DND-41 (cell line): Measurements from ENCODE around the gene TRPM3.

Experiments used
- ATAC-seq: fragments of 200-7000 bp; cut with Tn5 transposase; 3 replicates; pipeline ENCODE4 v1.9.1; 2021; ENCODE audit warnings: low read depth; ENCODE audit not compliant: insufficient read depth
- DNase-seq: peaks from one replicate; pipeline ENCODE4 v3.0.0-alpha.2; 2020
- H2AFZ ChIP-seq: 2 replicates; pipeline ENCODE4 v1.6.0; 2012; ENCODE audit warnings: low read depth, low read length
- H3K27ac ChIP-seq: 2 replicates; pipeline ENCODE4 v1.5.1; 2012; ENCODE audit warnings: low read length, inconsistent platforms
- H3K27me3 ChIP-seq: fragments of 200-600 bp; sonication (generic); 2 replicates; pipeline ENCODE4 v1.6.0; 2012; ENCODE audit warnings: low read length, mild to moderate bottlenecking, inconsistent platforms; ENCODE audit not compliant: insufficient read depth, poor library complexity
- H3K36me3 ChIP-seq: 2 replicates; pipeline ENCODE4 v1.5.1; 2012; ENCODE audit warnings: low read length, inconsistent platforms; ENCODE audit not compliant: insufficient read depth
- H3K4me1 ChIP-seq: 2 replicates; pipeline ENCODE4 v1.5.1; 2012; ENCODE audit warnings: mild to moderate bottlenecking, low read length; ENCODE audit not compliant: insufficient read depth
- H3K4me2 ChIP-seq: 2 replicates; pipeline ENCODE4 v1.6.0; 2012; ENCODE audit warnings: mild to moderate bottlenecking, moderate library complexity, low read length, inconsistent platforms; ENCODE audit not compliant: insufficient read depth
- H3K4me3 ChIP-seq, 2 experiments: fragments of 200-600 bp in 1 of 2; shearing (Covaris generic) in 1 of 2; 2 replicates each; pipeline ENCODE4 v1.5.1; 2012 to 2016; ENCODE audit warnings: inconsistent platforms in 2 of 2, low read length in 2 of 2, mild to moderate bottlenecking in 2 of 2, low read depth in 1 of 2, moderate library complexity in 1 of 2
- H3K79me2 ChIP-seq: 2 replicates; pipeline ENCODE4 v1.6.0; 2012; ENCODE audit warnings: low read length, inconsistent platforms; ENCODE audit not compliant: insufficient read depth
- H3K9ac ChIP-seq: 2 replicates; pipeline ENCODE4 v1.6.0; 2012; ENCODE audit warnings: low read depth, mild to moderate bottlenecking, inconsistent platforms, low read length, moderate library complexity
- H3K9me3 ChIP-seq: 2 replicates; pipeline ENCODE4 v1.5.1; 2012; ENCODE audit warnings: low read length, moderate library complexity, mild to moderate bottlenecking, inconsistent platforms; ENCODE audit not compliant: insufficient read depth, severe bottlenecking
- H4K20me1 ChIP-seq: 2 replicates; pipeline ENCODE4 v1.6.0; 2012; ENCODE audit warnings: low read length; ENCODE audit not compliant: insufficient read depth
- EZH2 ChIP-seq: IDR thresholded peaks from 3 replicates; pipeline ENCODE4 v1.6.1; 2012; ENCODE audit warnings: borderline replicate concordance, low read depth, mild to moderate bottlenecking, moderate library complexity, low read length, inconsistent platforms; ENCODE audit not compliant: severe bottlenecking
- TF ChIP-seq, protein P1 (sequence below): IDR thresholded peaks from 2 replicates; pipeline ENCODE4 v1.5.1; 2012; ENCODE audit warnings: borderline replicate concordance, low read length, moderate library complexity, mild to moderate bottlenecking; ENCODE audit not compliant: poor library complexity, severe bottlenecking; ENCODE audit errors: extremely low read depth

The TRPM3 gene

GRCh38 chr9:70964861-70965260 is 156.6 kb downstream of the TRPM3 start:
- H3K79me2 ChIP-seq: no peaks in the 10 kb centered on the region
- no peak overlapping the region for H3K27ac ChIP-seq
- no peak for ATAC-seq
- no peak overlapping the region for H2AFZ ChIP-seq
- no peak overlapping the region for H3K4me3 ChIP-seq
- H3K9ac ChIP-seq: no peak overlapping the region
- no peak for TF ChIP-seq EZH2
- TF ChIP-seq, protein P1, sequence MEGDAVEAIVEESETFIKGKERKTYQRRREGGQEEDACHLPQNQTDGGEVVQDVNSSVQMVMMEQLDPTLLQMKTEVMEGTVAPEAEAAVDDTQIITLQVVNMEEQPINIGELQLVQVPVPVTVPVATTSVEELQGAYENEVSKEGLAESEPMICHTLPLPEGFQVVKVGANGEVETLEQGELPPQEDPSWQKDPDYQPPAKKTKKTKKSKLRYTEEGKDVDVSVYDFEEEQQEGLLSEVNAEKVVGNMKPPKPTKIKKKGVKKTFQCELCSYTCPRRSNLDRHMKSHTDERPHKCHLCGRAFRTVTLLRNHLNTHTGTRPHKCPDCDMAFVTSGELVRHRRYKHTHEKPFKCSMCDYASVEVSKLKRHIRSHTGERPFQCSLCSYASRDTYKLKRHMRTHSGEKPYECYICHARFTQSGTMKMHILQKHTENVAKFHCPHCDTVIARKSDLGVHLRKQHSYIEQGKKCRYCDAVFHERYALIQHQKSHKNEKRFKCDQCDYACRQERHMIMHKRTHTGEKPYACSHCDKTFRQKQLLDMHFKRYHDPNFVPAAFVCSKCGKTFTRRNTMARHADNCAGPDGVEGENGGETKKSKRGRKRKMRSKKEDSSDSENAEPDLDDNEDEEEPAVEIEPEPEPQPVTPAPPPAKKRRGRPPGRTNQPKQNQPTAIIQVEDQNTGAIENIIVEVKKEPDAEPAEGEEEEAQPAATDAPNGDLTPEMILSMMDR: no peak
- no peak for DNase-seq
- no peaks in the 10 kb centered on the region for H4K20me1 ChIP-seq
- H3K4me2 ChIP-seq: no peak overlapping the region
- no peaks in the 10 kb centered on the region for H3K27me3 ChIP-seq
- no peaks in the 10 kb centered on the region for H3K36me3 ChIP-seq
- no peaks in the 10 kb centered on the region for H3K9me3 ChIP-seq
- H3K4me1 ChIP-seq: no peaks in the 10 kb centered on the region

- Histone ChIP-seq H3K4me1 (no peaks in the 10 kb centered on the region), H3K27me3 (no peaks in the 10 kb centered on the region), H3K79me2 (no peaks in the 10 kb centered on the region), H3K4me2 (no peak overlapping the region), H2AFZ (no peak overlapping the region), H3K9ac (no peak overlapping the region), H3K27ac (no peak overlapping the region), H4K20me1 (no peaks in the 10 kb centered on the region), H3K4me3 (no peak overlapping the region), H3K9me3 (no peaks in the 10 kb centered on the region), H3K36me3 (no peaks in the 10 kb centered on the region)
- TF ChIP-seq, protein P1: no peak
- TF ChIP-seq EZH2: no peak
- DNase-seq (no peak), ATAC-seq (no peak)
Measured at GRCh38 chr9:70963554-70963953, 157.9 kb downstream of the TRPM3 start.

GRCh38 chr9:70962761-70963440 is 158.5 kb downstream of the TRPM3 start:
- Histone ChIP-seq H3K27ac (no peak overlapping the region), H3K4me2 (no peak overlapping the region), H2AFZ (no peak overlapping the region), H4K20me1 (no peaks in the 10 kb centered on the region), H3K36me3 (no peaks in the 10 kb centered on the region), H3K9ac (no peak overlapping the region), H3K4me3 (no peak overlapping the region), H3K27me3 (no peaks in the 10 kb centered on the region), H3K9me3 (no peaks in the 10 kb centered on the region), H3K79me2 (no peaks in the 10 kb centered on the region), H3K4me1 (no peaks in the 10 kb centered on the region)
- TF ChIP-seq, protein P1: no peak
- TF ChIP-seq EZH2: no peak
- DNase-seq: no peak
- no peak for ATAC-seq
